ENCODE measurements around the gene SPATA9. TPM values are rescaled to one million over a fixed set of nuclear protein-coding genes. Genes with fewer than 3 reads are reported as not detected.
"Not testable (repeated sequence)": the region's sequence is repeated elsewhere in the genome, so short reads cannot be mapped to it uniquely, and the experiment has no call there.

Gene SPATA9
- total and polyA plus RNA-seq, 3 donors from 2014 or later, result 7.4 to 36.9 (median 21.2) TPM

- Histone ChIP-seq H3K27me3 (no peaks in the 10 kb centered on the region), H3K4me1 (peaks cover 5% of the 10 kb centered on the region), H3K36me3 (ENCODE audit: low read depth, missing control alignments) (no peaks in the 10 kb centered on the region), H3K9me3 (no peaks in the 10 kb centered on the region), H3K27ac (no peak overlapping the region), H3K4me3 (no peak overlapping the region)
- WGBS, 2 donors, result 74 to 82% methylated on average over 9 of the region's 9 CpGs
- intact Hi-C loops (cut with DNase I; ENCODE audit: low total_unique reads), result no loop called here
- no peak for DNase-seq
- TF ChIP-seq POLR2A (IDR thresholded peaks at IDR 0.05), result no peak
- no peak for TF ChIP-seq CTCF (IDR thresholded peaks at IDR 0.05)
Observed at GRCh38 chr5:95707055-95707454, 24.3 kb upstream of the SPATA9 start.

- H3K27ac ChIP-seq; H3K4me1 ChIP-seq; DNase-seq; H3K27me3 ChIP-seq; intact Hi-C loops (cut with DNase I; ENCODE audit: low total_unique reads); H3K9me3 ChIP-seq; H3K4me3 ChIP-seq; H3K36me3 ChIP-seq (ENCODE audit: low read depth, missing control alignments): not testable (repeated sequence)
- 91 to 96% methylated on average over 5 of the region's 5 CpGs for WGBS, 2 donors
Observed at GRCh38 chr5:95706196-95706595, 23.4 kb upstream of the SPATA9 start.

- Histone ChIP-seq H3K27ac (no peak overlapping the region), H3K4me1 (no peaks in the 10 kb centered on the region), H3K4me3 (no peak overlapping the region), H3K27me3 (no peaks in the 10 kb centered on the region), H3K9me3 (no peaks in the 10 kb centered on the region), H3K36me3 (ENCODE audit: low read depth, missing control alignments) (no peaks in the 10 kb centered on the region)
- DNase-seq, result peak; percentile 26
- intact Hi-C loops (cut with DNase I; ENCODE audit: low total_unique reads), result no loop called here
- TF ChIP-seq POLR2A (IDR thresholded peaks at IDR 0.05) (no peak), CTCF (IDR thresholded peaks at IDR 0.05) (no peak)
- WGBS, 2 donors, result 24 to 41% methylated on average over 1 of the region's 1 CpG
Observed at GRCh38 chr5:95704150-95704549, 21.4 kb upstream of the SPATA9 start.

GRCh38 chr5:95701074-95701473, 18.3 kb upstream of the SPATA9 start:
- intact Hi-C loops (cut with DNase I; ENCODE audit: low total_unique reads), result no loop called here
- no peaks in the 10 kb centered on the region for H3K36me3 ChIP-seq (ENCODE audit: low read depth, missing control alignments)

GRCh38 chr5:95699337-95699736, 16.5 kb upstream of the SPATA9 start:
- TF ChIP-seq CTCF (IDR thresholded peaks at IDR 0.05) (no peak), POLR2A (IDR thresholded peaks at IDR 0.05) (no peak)
- no peaks in the 10 kb centered on the region for H3K4me1 ChIP-seq
- no peaks in the 10 kb centered on the region for H3K9me3 ChIP-seq
- no peaks in the 10 kb centered on the region for H3K27me3 ChIP-seq
- no peak for DNase-seq
- H3K36me3 ChIP-seq (ENCODE audit: low read depth, missing control alignments), result no peaks in the 10 kb centered on the region
- intact Hi-C loops (cut with DNase I; ENCODE audit: low total_unique reads), result no loop called here
- 96 to 100% methylated on average over 1 of the region's 1 CpG for WGBS, 2 donors
- H3K27ac ChIP-seq, result no peak overlapping the region
- H3K4me3 ChIP-seq, result no peak overlapping the region

More at GRCh38 chr5:95701074-95701473, 18.3 kb upstream of the SPATA9 start:
- Histone ChIP-seq H3K4me1 (no peaks in the 10 kb centered on the region), H3K27ac (no peak overlapping the region), H3K9me3 (no peaks in the 10 kb centered on the region), H3K27me3 (no peaks in the 10 kb centered on the region), H3K4me3 (no peak overlapping the region)
- TF ChIP-seq POLR2A (IDR thresholded peaks at IDR 0.05) (no peak), CTCF (IDR thresholded peaks at IDR 0.05) (no peak)
- no peak for DNase-seq
